OCI-LY7 (cell line): ENCODE measurements around the gene GAK.

Experiments
- CTCF ChIP-seq: fragments of 200-600 bp; sonication (generic); conservative IDR thresholded peaks from 2 replicates; pipeline ENCODE4 v1.5.1; 2014; ENCODE audit warnings: mild to moderate bottlenecking, antibody characterized with exemption, low read length, moderate library complexity, mixed read lengths
- EZH2phosphoT487 ChIP-seq: fragments of 200-600 bp; sonication (generic); IDR thresholded peaks from 2 replicates; pipeline ENCODE4 v1.6.1; 2018; ENCODE audit warnings: low read depth, borderline replicate concordance, mild to moderate bottlenecking, mixed run types, antibody characterized with exemption, low read length, moderate library complexity, mixed read lengths

- TF ChIP-seq CTCF (no peak), EZH2phosphoT487 (no peak)
Measured at GRCh38 chr4:931194-931959, 739 bp downstream of the GAK start.
